HepG2 (cell line): ENCODE results near the gene CETN2.

Experiments used
- CREB1 ChIP-seq, 2 experiments: fragments of 450-650 bp in 1 of 2; IDR thresholded peaks; 2 replicates each; pipeline ENCODE4 v1.6.1; 2016 to 2017; ENCODE audit warnings: control low read depth in 1 of 2, mild to moderate bottlenecking in 1 of 2, missing compliant biosample characterization in 1 of 2, missing genetic modification characterization in 1 of 2
- TF ChIP-seq, protein P1 (sequence below): sonication (generic); formaldehyde crosslinking; IDR thresholded peaks from 2 replicates; pipeline ENCODE4 v1.5.0; 2020; ENCODE audit warnings: mild to moderate bottlenecking, missing genetic modification reagents, moderate library complexity

DNA sequence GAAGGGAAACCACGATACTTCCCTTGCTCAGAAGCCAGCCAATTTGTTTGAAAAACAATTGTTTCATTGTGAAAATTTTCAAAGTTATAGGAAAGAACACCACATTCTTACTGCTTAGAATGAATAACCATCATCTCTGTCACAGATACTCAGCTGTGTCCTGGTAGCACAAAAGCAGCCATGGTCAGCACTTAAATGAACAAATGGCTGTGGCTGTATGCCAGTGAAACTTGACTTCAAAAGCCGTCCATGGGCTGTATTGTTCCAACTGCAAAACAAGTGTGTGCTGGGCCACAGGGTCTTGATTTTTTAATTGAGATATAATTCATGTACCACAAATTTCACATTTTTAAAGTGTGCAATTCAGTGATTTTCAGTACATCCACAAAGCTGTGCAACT is 19.9 kb upstream of the CETN2 start:
- TF ChIP-seq, protein P1, sequence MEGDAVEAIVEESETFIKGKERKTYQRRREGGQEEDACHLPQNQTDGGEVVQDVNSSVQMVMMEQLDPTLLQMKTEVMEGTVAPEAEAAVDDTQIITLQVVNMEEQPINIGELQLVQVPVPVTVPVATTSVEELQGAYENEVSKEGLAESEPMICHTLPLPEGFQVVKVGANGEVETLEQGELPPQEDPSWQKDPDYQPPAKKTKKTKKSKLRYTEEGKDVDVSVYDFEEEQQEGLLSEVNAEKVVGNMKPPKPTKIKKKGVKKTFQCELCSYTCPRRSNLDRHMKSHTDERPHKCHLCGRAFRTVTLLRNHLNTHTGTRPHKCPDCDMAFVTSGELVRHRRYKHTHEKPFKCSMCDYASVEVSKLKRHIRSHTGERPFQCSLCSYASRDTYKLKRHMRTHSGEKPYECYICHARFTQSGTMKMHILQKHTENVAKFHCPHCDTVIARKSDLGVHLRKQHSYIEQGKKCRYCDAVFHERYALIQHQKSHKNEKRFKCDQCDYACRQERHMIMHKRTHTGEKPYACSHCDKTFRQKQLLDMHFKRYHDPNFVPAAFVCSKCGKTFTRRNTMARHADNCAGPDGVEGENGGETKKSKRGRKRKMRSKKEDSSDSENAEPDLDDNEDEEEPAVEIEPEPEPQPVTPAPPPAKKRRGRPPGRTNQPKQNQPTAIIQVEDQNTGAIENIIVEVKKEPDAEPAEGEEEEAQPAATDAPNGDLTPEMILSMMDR (CRISPR knock-in tag): no peak
- no peak for TF ChIP-seq CREB1 (IDR thresholded peaks at IDR 0.05)
- no peak for TF ChIP-seq CREB1 (CRISPR knock-in tag; IDR thresholded peaks at IDR 0.05)
